Measurements from ENCODE around the gene AKR1C3.

DNA sequence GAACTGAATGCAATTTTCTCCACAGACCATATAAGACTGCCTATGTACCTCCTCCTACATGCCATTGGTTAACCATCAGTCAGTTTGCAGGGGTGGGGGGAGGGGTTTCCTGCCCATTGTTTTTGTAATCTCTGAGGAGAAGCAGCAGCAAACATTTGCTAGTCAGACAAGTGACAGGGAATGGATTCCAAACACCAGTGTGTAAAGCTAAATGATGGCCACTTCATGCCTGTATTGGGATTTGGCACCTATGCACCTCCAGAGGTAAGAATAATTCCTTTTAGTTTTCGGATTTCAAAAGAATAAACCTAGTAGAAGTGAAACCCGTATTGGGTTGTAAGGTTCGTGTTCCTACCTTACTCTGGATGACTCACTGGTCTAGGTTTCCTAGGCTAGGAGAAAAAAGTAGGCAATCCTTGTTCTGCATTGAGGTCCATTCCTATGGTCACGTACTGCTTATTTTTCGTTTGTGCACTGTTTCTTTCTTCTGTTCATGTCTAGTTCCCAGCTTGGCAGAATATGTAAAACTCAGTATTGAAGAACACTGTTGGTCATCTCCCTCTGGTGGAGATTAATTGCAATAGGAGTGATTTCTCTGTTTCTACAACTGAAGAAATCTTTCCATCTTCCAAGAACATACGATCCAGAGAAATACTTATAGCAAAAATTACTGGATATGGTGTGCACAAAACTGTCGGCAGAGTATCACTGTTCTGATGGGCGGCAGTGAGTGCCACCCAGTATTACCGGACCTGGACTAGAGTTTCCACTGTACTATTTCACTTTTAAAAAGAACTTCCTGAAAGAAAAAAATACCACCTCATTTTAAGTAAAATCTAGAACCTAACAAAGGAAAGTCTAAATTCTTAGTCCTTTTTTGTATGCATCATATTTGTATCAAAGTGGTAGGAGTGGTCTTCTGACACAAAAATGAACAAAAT lies at the start of gene AKR1C3:
- TF ChIP-seq, protein P1, sequence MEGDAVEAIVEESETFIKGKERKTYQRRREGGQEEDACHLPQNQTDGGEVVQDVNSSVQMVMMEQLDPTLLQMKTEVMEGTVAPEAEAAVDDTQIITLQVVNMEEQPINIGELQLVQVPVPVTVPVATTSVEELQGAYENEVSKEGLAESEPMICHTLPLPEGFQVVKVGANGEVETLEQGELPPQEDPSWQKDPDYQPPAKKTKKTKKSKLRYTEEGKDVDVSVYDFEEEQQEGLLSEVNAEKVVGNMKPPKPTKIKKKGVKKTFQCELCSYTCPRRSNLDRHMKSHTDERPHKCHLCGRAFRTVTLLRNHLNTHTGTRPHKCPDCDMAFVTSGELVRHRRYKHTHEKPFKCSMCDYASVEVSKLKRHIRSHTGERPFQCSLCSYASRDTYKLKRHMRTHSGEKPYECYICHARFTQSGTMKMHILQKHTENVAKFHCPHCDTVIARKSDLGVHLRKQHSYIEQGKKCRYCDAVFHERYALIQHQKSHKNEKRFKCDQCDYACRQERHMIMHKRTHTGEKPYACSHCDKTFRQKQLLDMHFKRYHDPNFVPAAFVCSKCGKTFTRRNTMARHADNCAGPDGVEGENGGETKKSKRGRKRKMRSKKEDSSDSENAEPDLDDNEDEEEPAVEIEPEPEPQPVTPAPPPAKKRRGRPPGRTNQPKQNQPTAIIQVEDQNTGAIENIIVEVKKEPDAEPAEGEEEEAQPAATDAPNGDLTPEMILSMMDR (IDR thresholded peaks at IDR 0.05): peak in 5 of 7 experiments; percentile 53 to 86 (median 71)
- TF ChIP-seq EP300 (IDR thresholded peaks at IDR 0.05) (no peak), POLR2A (IDR thresholded peaks at IDR 0.05) (no peak)

All from stomach (tissue), 4 donors.